ENCODE results near the gene DNAJC17. TPM values are rescaled to one million over a fixed set of nuclear protein-coding genes. Genes with fewer than 3 reads are reported as not detected.

Gene DNAJC17
- polyA plus RNA-seq, 1 donor from 2014 or later: 79.6 TPM

DNA sequence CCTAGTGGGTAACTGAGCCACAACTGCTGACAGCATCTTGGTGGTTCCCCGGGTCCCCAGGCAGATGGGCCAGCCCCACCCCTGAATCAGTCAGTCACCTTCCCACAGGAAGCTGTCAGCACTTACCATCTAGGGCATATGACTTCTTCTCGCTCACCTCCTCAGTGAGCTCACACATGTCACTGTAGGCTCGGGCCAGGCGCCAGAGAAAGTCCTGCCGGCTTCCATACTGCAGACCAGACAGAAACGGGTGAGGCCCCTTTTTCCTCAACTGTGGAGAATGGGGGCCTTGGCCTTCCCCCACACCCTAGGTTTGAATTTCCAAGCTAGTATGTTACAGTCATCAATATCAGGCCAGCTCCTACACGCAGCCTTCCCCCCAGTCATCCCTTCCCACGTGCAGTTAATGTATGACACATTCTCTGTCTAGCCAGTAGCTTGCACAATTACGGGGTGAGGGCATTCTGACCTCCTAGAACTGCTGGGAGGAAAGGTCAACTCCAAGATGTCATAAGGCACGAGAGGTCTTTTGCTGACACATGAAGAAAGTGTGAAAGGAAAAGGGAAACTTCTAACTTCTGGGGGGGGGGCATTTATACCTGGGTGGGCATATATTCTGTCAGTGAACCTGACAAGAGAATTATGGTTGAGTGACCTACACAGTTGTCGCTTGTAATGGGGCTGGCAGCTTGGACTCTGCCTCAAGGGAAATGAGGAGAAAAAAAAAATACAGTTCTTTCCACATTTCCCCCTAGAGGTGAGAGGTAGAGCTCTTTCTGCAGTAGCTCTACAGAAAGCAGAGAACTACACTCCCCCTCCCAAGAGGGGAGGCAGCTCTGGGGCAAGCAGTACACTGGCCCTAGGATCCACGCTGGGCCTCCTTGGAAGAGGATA lies 63.1 kb downstream of the DNAJC17 start:
- H3K4me2 ChIP-seq (ENCODE audit: low read length): no peak overlapping the region
- no peak overlapping the region for H2AFZ ChIP-seq (ENCODE audit: low read depth, low read length)
- no peaks in the 10 kb centered on the region for H3K36me3 ChIP-seq (ENCODE audit: insufficient read depth, low read length)
- no peaks in the 10 kb centered on the region for H3K9me3 ChIP-seq (ENCODE audit: low read length)
- no peak overlapping the region for H3K27ac ChIP-seq (ENCODE audit: low read length)
- H3K9ac ChIP-seq (ENCODE audit: low read length): no peak overlapping the region
- no peak overlapping the region for H3K4me3 ChIP-seq (ENCODE audit: low read length)
- H3F3A ChIP-seq (ENCODE audit: insufficient read depth, low read length, poor library complexity, severe bottlenecking): no peaks in the 10 kb centered on the region
- no peak for TF ChIP-seq EP300 (conservative IDR thresholded peaks at IDR 0.05; ENCODE audit: poor library complexity, severe bottlenecking)
- no peak for TF ChIP-seq TAF1 (IDR thresholded peaks at IDR 0.05; ENCODE audit: low read depth)
- no peak for TF ChIP-seq POLR2AphosphoS5 (IDR thresholded peaks at IDR 0.05)
- TF ChIP-seq RAD21 (conservative IDR thresholded peaks at IDR 0.05): no peak
- TF ChIP-seq, protein P1, sequence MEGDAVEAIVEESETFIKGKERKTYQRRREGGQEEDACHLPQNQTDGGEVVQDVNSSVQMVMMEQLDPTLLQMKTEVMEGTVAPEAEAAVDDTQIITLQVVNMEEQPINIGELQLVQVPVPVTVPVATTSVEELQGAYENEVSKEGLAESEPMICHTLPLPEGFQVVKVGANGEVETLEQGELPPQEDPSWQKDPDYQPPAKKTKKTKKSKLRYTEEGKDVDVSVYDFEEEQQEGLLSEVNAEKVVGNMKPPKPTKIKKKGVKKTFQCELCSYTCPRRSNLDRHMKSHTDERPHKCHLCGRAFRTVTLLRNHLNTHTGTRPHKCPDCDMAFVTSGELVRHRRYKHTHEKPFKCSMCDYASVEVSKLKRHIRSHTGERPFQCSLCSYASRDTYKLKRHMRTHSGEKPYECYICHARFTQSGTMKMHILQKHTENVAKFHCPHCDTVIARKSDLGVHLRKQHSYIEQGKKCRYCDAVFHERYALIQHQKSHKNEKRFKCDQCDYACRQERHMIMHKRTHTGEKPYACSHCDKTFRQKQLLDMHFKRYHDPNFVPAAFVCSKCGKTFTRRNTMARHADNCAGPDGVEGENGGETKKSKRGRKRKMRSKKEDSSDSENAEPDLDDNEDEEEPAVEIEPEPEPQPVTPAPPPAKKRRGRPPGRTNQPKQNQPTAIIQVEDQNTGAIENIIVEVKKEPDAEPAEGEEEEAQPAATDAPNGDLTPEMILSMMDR (IDR thresholded peaks at IDR 0.05; ENCODE audit: poor library complexity, severe bottlenecking): no peak
- TF ChIP-seq MXI1 (conservative IDR thresholded peaks at IDR 0.05; ENCODE audit: poor library complexity, severe bottlenecking): no peak
- no peak for TF ChIP-seq SMC3 (conservative IDR thresholded peaks at IDR 0.05; ENCODE audit: poor library complexity)
- TF ChIP-seq, protein P2, sequence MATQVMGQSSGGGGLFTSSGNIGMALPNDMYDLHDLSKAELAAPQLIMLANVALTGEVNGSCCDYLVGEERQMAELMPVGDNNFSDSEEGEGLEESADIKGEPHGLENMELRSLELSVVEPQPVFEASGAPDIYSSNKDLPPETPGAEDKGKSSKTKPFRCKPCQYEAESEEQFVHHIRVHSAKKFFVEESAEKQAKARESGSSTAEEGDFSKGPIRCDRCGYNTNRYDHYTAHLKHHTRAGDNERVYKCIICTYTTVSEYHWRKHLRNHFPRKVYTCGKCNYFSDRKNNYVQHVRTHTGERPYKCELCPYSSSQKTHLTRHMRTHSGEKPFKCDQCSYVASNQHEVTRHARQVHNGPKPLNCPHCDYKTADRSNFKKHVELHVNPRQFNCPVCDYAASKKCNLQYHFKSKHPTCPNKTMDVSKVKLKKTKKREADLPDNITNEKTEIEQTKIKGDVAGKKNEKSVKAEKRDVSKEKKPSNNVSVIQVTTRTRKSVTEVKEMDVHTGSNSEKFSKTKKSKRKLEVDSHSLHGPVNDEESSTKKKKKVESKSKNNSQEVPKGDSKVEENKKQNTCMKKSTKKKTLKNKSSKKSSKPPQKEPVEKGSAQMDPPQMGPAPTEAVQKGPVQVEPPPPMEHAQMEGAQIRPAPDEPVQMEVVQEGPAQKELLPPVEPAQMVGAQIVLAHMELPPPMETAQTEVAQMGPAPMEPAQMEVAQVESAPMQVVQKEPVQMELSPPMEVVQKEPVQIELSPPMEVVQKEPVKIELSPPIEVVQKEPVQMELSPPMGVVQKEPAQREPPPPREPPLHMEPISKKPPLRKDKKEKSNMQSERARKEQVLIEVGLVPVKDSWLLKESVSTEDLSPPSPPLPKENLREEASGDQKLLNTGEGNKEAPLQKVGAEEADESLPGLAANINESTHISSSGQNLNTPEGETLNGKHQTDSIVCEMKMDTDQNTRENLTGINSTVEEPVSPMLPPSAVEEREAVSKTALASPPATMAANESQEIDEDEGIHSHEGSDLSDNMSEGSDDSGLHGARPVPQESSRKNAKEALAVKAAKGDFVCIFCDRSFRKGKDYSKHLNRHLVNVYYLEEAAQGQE (IDR thresholded peaks at IDR 0.05; ENCODE audit: borderline replicate concordance): no peak
- no peak for TF ChIP-seq EZH2 (IDR thresholded peaks at IDR 0.05; ENCODE audit: borderline replicate concordance, insufficient read depth, low read length, poor library complexity, severe bottlenecking)
- no peaks in the 10 kb centered on the region for H3K9me2 ChIP-seq (ENCODE audit: insufficient read depth, low read length)
- H3K79me2 ChIP-seq (replicated peaks; ENCODE audit: insufficient read depth, low read length): no peaks in the 10 kb centered on the region
- no peaks in the 10 kb centered on the region for H3K27me3 ChIP-seq (ENCODE audit: insufficient read depth, low read depth, low read length)
- H4K20me1 ChIP-seq (ENCODE audit: insufficient read depth): no peaks in the 10 kb centered on the region

DNA sequence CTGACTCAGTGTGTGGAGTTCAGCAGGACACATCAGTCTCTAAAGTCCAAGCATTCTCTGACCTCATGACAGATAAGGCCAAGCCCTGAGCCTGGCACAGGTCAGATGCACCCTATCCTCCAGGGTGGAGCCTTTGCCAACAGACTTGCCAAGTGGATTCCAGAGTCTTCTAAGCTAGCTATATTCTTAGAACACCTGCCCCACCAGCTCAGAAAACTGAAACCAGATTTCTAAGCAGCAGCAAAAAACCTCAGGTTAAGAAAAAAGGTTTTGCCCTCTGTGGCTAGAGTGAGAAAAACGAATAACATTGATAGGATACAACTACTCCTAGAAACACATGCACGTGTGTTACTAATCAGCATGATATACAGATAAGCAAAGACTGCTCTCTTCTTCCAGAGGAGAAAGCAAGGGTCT lies 63.8 kb downstream of the DNAJC17 start:
- Histone ChIP-seq H3K36me3 (ENCODE audit: insufficient read depth, low read length) (no peaks in the 10 kb centered on the region), H4K20me1 (ENCODE audit: insufficient read depth) (no peaks in the 10 kb centered on the region), H3K27me3 (ENCODE audit: insufficient read depth, low read depth, low read length) (no peaks in the 10 kb centered on the region), H3F3A (ENCODE audit: insufficient read depth, low read length, poor library complexity, severe bottlenecking) (no peaks in the 10 kb centered on the region), H3K27ac (ENCODE audit: low read length) (no peak overlapping the region), H3K9me3 (ENCODE audit: low read length) (no peaks in the 10 kb centered on the region), H3K9ac (ENCODE audit: low read length) (no peak overlapping the region), H3K79me2 (replicated peaks; ENCODE audit: insufficient read depth, low read length) (no peaks in the 10 kb centered on the region), H3K4me2 (ENCODE audit: low read length) (no peak overlapping the region), H2AFZ (ENCODE audit: low read depth, low read length) (no peak overlapping the region), H3K4me3 (ENCODE audit: low read length) (no peak overlapping the region), H3K9me2 (ENCODE audit: insufficient read depth, low read length) (no peaks in the 10 kb centered on the region)
- TF ChIP-seq TAF1 (IDR thresholded peaks at IDR 0.05; ENCODE audit: low read depth): no peak
- TF ChIP-seq, protein P1 (IDR thresholded peaks at IDR 0.05; ENCODE audit: poor library complexity, severe bottlenecking): no peak
- TF ChIP-seq MXI1 (conservative IDR thresholded peaks at IDR 0.05; ENCODE audit: poor library complexity, severe bottlenecking): no peak
- no peak for TF ChIP-seq SMC3 (conservative IDR thresholded peaks at IDR 0.05; ENCODE audit: poor library complexity)

Measured in neural cell (in vitro differentiated cells).